ENCODE results near the gene CACNB1.
"Not testable (repeated sequence)": the region's sequence is repeated elsewhere in the genome, so short reads cannot be mapped to it uniquely, and the experiment has no call there.

CACNB1 gene

GRCh38 chr17:39175695-39176093, 21.8 kb downstream of the CACNB1 start:
- peaks cover 14% of the 10 kb centered on the region for H3K4me1 ChIP-seq (ENCODE audit: control insufficient read depth, insufficient read depth, low read length)
- H3K27me3 ChIP-seq (ENCODE audit: control insufficient read depth, insufficient read depth, low read length): no peaks in the 10 kb centered on the region
- no peaks in the 10 kb centered on the region for H3K9me3 ChIP-seq (ENCODE audit: control insufficient read depth, low read length)
- no peak overlapping the region for H3K4me3 ChIP-seq (ENCODE audit: low read length)
- H3K36me3 ChIP-seq (ENCODE audit: control insufficient read depth, insufficient read depth, low read length): no peaks in the 10 kb centered on the region
- no peak overlapping the region for H3K9ac ChIP-seq (ENCODE audit: low read length)

GRCh38 chr17:39174920-39175694, 22.4 kb downstream of the CACNB1 start:
- H3K4me3 ChIP-seq (ENCODE audit: low read length): no peak overlapping the region
- H3K4me1 ChIP-seq (ENCODE audit: control insufficient read depth, insufficient read depth, low read length): peaks cover 14% of the 10 kb centered on the region
- H3K9me3 ChIP-seq (ENCODE audit: control insufficient read depth, low read length): no peaks in the 10 kb centered on the region
- no peaks in the 10 kb centered on the region for H3K27me3 ChIP-seq (ENCODE audit: control insufficient read depth, insufficient read depth, low read length)
- H3K36me3 ChIP-seq (ENCODE audit: control insufficient read depth, insufficient read depth, low read length): no peaks in the 10 kb centered on the region
- H3K9ac ChIP-seq (ENCODE audit: low read length): no peak overlapping the region

GRCh38 chr17:39173526-39174274, 23.8 kb downstream of the CACNB1 start:
- Histone ChIP-seq H3K9me3 (ENCODE audit: control insufficient read depth, low read length) (no peaks in the 10 kb centered on the region), H3K4me3 (ENCODE audit: low read length) (no peak overlapping the region), H3K4me1 (ENCODE audit: control insufficient read depth, insufficient read depth, low read length) (peaks cover 12% of the 10 kb centered on the region), H3K36me3 (ENCODE audit: control insufficient read depth, insufficient read depth, low read length) (no peaks in the 10 kb centered on the region), H3K9ac (ENCODE audit: low read length) (no peak overlapping the region), H3K27me3 (ENCODE audit: control insufficient read depth, insufficient read depth, low read length) (no peaks in the 10 kb centered on the region)

DNA sequence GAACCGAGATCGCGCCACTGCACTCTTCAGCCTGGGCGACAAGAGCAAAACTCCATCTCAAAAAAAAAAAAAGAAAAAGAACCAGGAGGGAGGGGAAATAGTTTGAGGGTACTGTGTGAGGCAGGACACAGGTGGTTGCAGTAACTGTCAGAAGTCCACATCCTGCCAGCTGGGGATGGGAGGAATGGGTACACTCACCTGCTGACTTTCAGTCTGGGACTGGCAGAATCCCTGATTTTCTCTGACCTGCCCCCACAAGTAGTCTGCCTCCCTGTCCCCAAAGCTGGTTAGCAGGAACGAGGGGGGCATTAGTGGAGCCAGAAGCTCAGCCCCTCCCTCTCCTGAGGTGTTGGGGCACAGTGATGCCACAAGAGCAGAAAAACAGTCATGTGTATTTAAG, 24.4 kb downstream of the CACNB1 start:
- Histone ChIP-seq H3K4me3 (ENCODE audit: low read length) (no peak overlapping the region), H3K4me1 (ENCODE audit: control insufficient read depth, insufficient read depth, low read length) (peaks cover 8% of the 10 kb centered on the region), H3K27me3 (ENCODE audit: control insufficient read depth, insufficient read depth, low read length) (no peaks in the 10 kb centered on the region), H3K9ac (ENCODE audit: low read length) (no peak overlapping the region), H3K9me3 (ENCODE audit: control insufficient read depth, low read length) (no peaks in the 10 kb centered on the region), H3K36me3 (ENCODE audit: control insufficient read depth, insufficient read depth, low read length) (no peaks in the 10 kb centered on the region)

DNA sequence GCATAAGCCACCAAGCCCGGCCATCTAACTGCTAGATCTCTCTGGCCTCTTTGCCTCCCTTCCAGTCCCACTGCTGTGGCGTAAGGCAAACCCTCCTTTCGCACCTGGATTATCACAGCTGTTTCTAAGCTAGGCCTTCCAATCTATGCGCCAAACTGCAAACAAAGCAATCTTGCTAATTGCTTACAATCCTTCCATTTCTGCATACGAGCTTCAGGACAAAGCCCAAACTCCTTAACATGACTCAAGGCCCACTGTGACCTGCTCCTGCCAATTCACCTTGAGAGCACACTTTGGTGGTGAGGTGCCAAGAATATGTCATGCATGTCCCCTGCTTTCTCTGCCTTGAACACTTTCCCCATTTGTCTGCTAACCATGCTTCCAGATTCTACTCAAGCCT, 25.5 kb downstream of the CACNB1 start:
- Histone ChIP-seq H3K36me3 (ENCODE audit: control insufficient read depth, insufficient read depth, low read length) (no peaks in the 10 kb centered on the region), H3K4me1 (ENCODE audit: control insufficient read depth, insufficient read depth, low read length) (no peaks in the 10 kb centered on the region), H3K9ac (ENCODE audit: low read length) (no peak overlapping the region), H3K4me3 (ENCODE audit: low read length) (no peak overlapping the region), H3K9me3 (ENCODE audit: control insufficient read depth, low read length) (no peaks in the 10 kb centered on the region), H3K27me3 (ENCODE audit: control insufficient read depth, insufficient read depth, low read length) (no peaks in the 10 kb centered on the region)

DNA sequence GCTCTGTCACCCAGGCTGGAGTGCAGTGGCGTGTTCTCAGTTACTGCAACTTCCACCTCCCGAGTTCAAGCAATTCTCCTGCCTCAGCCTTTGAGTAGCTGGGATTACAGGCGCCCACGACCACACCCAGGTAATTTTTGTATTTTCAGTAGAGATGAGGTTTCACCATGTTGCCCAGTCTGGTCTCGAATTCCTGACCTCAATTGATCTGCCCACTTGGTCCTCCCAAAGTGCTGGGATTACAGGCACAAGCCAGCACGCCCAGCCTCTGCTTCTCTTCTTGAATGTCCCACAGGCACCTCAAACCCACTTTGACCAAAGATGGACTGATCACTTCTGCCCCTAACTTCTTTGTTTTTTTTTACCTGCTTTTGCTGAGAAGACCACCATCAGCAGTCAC, 26.9 kb downstream of the CACNB1 start:
- no peaks in the 10 kb centered on the region for H3K9me3 ChIP-seq (ENCODE audit: control insufficient read depth, low read length)

DNA sequence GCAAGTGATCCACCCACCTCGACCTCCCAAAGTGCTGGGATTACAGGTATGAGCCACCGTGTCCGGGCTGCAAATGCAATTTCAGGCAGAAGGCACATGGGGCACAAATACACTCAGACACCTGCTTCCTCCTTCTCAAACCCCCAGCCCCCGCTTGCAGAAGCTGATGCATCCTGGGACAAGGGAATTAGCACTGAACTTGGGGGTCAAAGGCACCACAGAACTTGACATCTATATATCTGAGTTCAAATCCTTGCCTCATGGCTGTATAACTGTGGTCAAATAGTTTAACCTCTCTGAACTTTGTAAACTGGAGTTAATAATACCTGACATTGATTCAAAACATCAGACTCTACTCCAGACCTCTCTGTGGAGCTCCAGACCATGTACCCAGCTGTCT, 27.4 kb downstream of the CACNB1 start:
- H3K4me1 ChIP-seq (ENCODE audit: control insufficient read depth, insufficient read depth, low read length): peaks cover 7% of the 10 kb centered on the region
- no peak overlapping the region for H3K9ac ChIP-seq (ENCODE audit: low read length)
- H3K4me3 ChIP-seq (ENCODE audit: low read length): no peak overlapping the region

More for the DNA sequence above, 26.9 kb downstream of the CACNB1 start:
- Histone ChIP-seq H3K27me3 (ENCODE audit: control insufficient read depth, insufficient read depth, low read length) (peaks cover 13% of the 10 kb centered on the region), H3K9ac (ENCODE audit: low read length) (no peak overlapping the region), H3K36me3 (ENCODE audit: control insufficient read depth, insufficient read depth, low read length) (no peaks in the 10 kb centered on the region), H3K4me1 (ENCODE audit: control insufficient read depth, insufficient read depth, low read length) (peaks cover 7% of the 10 kb centered on the region), H3K4me3 (ENCODE audit: low read length) (no peak overlapping the region)

DNA sequence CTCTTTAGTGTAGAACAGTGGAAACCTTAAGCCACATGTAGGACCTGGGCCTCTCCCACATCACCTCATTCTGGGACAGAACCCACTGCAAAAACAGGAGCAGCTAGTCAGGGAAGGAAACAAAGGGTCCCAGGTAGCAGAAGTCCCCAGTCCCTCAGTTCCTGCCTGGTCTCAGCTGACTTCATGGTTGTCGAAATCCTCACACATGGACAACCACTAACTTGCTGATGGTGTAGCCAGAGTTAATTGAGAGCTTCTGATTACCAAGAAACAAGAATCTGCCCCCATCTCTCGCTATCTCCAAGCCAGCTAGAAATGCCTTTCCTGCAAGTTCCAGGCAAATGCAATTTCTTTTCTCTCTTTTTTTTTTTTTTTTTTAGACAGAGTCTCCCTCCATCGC, 28.0 kb downstream of the CACNB1 start:
- no peak overlapping the region for H3K4me3 ChIP-seq (ENCODE audit: low read length)
- peaks cover 13% of the 10 kb centered on the region for H3K4me1 ChIP-seq (ENCODE audit: control insufficient read depth, insufficient read depth, low read length)
- no peak overlapping the region for H3K9ac ChIP-seq (ENCODE audit: low read length)
- H3K9me3 ChIP-seq (ENCODE audit: control insufficient read depth, low read length): no peaks in the 10 kb centered on the region
- no peaks in the 10 kb centered on the region for H3K36me3 ChIP-seq (ENCODE audit: control insufficient read depth, insufficient read depth, low read length)
- H3K27me3 ChIP-seq (ENCODE audit: control insufficient read depth, insufficient read depth, low read length): peaks cover 21% of the 10 kb centered on the region

More for the DNA sequence above, 27.4 kb downstream of the CACNB1 start:
- H3K9me3 ChIP-seq (ENCODE audit: control insufficient read depth, low read length): no peaks in the 10 kb centered on the region
- H3K36me3 ChIP-seq (ENCODE audit: control insufficient read depth, insufficient read depth, low read length): no peaks in the 10 kb centered on the region
- H3K27me3 ChIP-seq (ENCODE audit: control insufficient read depth, insufficient read depth, low read length): peaks cover 16% of the 10 kb centered on the region

DNA sequence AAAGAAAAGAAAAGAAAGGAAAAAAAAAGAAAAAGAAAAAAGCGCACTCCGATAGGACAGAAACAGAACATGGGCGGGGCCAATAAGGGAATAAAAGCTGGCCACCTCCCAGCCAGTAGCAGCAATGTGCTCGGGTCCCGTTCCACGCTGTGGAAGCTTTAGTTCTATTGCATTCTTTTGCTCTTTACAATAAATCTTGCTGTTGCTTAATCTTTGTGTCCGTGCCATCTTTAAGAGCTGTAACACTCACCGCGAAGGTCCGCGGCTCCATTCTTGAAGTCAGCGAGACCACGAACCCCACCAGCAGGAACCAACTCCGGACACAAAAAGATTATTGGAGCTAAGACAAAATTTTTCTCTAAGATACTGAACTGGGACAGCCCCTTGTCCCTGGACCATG, 28.4 kb downstream of the CACNB1 start:
- H3K36me3 ChIP-seq (ENCODE audit: control insufficient read depth, insufficient read depth, low read length): no peaks in the 10 kb centered on the region
- no peak overlapping the region for H3K9ac ChIP-seq (ENCODE audit: low read length)
- H3K27me3 ChIP-seq (ENCODE audit: control insufficient read depth, insufficient read depth, low read length): peaks cover 21% of the 10 kb centered on the region
- no peaks in the 10 kb centered on the region for H3K9me3 ChIP-seq (ENCODE audit: control insufficient read depth, low read length)
- H3K4me1 ChIP-seq (ENCODE audit: control insufficient read depth, insufficient read depth, low read length): peaks cover 17% of the 10 kb centered on the region
- no peak overlapping the region for H3K4me3 ChIP-seq (ENCODE audit: low read length)

GRCh38 chr17:39168503-39168902, 29.0 kb downstream of the CACNB1 start:
- not testable (repeated sequence) for H3K9me3 ChIP-seq (ENCODE audit: control insufficient read depth, low read length); H3K9ac ChIP-seq (ENCODE audit: low read length); H3K36me3 ChIP-seq (ENCODE audit: control insufficient read depth, insufficient read depth, low read length); H3K4me3 ChIP-seq (ENCODE audit: low read length)
- peaks cover 21% of the 10 kb centered on the region for H3K27me3 ChIP-seq (ENCODE audit: control insufficient read depth, insufficient read depth, low read length)
- peaks cover 19% of the 10 kb centered on the region for H3K4me1 ChIP-seq (ENCODE audit: control insufficient read depth, insufficient read depth, low read length)

GRCh38 chr17:39167476-39167875, 30.0 kb downstream of the CACNB1 start:
- H3K4me1 ChIP-seq (ENCODE audit: control insufficient read depth, insufficient read depth, low read length): peaks cover 19% of the 10 kb centered on the region
- H3K9me3 ChIP-seq (ENCODE audit: control insufficient read depth, low read length): no peaks in the 10 kb centered on the region
- H3K36me3 ChIP-seq (ENCODE audit: control insufficient read depth, insufficient read depth, low read length): no peaks in the 10 kb centered on the region
- H3K4me3 ChIP-seq (ENCODE audit: low read length): no peak overlapping the region
- no peak overlapping the region for H3K9ac ChIP-seq (ENCODE audit: low read length)
- peaks cover 21% of the 10 kb centered on the region for H3K27me3 ChIP-seq (ENCODE audit: control insufficient read depth, insufficient read depth, low read length)

All from mucosa of stomach (tissue), 1 donor.